WTC11 (cell line): Measurements from ENCODE around the gene GRIN1.

Experiments
- ELF4 ChIP-seq: sonication (generic); formaldehyde crosslinking; IDR thresholded peaks from 2 replicates; pipeline ENCODE4 v1.8.1; 2022; ENCODE audit warnings: low read depth, mild to moderate bottlenecking, moderate library complexity, missing genetic modification reagents
- ESRRA ChIP-seq: sonication (generic); formaldehyde crosslinking; IDR thresholded peaks from 2 replicates; pipeline ENCODE4 v1.8.1; 2022; ENCODE audit warnings: mild to moderate bottlenecking, missing genetic modification reagents, borderline replicate concordance
- GABPB1 ChIP-seq: sonication (generic); formaldehyde crosslinking; IDR thresholded peaks from 2 replicates; pipeline ENCODE4 v1.8.1; 2023; ENCODE audit warnings: mild to moderate bottlenecking, missing genetic modification reagents
- TF ChIP-seq, protein P1 (sequence below): fragments of 200-600 bp; IDR thresholded peaks from 2 replicates; pipeline ENCODE4 v1.8.0; 2022; ENCODE audit warnings: antibody characterized with exemption
- TF ChIP-seq, protein P2 (sequence below): sonication (generic); formaldehyde crosslinking; IDR thresholded peaks from 2 replicates; pipeline ENCODE4 v1.8.1; 2023; ENCODE audit warnings: mild to moderate bottlenecking, missing genetic modification reagents
- TF ChIP-seq, protein P3 (sequence below): sonication (generic); formaldehyde crosslinking; IDR thresholded peaks from 2 replicates; pipeline ENCODE4 v1.8.1; 2023; ENCODE audit warnings: mild to moderate bottlenecking, moderate library complexity, missing genetic modification reagents

DNA sequence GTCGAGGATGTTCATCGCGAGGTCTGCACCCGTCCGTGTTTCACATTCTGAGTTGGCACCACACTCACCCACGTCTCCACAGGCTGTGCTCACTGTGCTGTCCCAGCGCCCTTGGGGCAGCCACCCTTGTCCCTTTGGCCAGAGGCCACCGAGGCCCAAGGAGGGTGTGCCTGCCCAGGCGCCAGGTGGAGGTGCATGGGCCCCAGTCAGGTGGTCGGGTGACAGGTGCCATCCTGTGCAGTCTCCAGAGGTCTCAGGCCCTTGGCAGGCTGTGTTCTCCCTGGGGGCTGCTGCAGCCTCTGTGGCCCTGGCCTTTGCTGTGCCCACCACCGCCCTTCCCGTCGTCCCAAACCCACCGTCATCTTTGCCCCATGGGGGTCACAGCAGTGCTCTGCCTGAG is 39.7 kb upstream of the GRIN1 start:
- TF ChIP-seq ESRRA (CRISPR knock-in tag): no peak
- no peak for TF ChIP-seq ELF4 (CRISPR knock-in tag)
- TF ChIP-seq, protein P1, sequence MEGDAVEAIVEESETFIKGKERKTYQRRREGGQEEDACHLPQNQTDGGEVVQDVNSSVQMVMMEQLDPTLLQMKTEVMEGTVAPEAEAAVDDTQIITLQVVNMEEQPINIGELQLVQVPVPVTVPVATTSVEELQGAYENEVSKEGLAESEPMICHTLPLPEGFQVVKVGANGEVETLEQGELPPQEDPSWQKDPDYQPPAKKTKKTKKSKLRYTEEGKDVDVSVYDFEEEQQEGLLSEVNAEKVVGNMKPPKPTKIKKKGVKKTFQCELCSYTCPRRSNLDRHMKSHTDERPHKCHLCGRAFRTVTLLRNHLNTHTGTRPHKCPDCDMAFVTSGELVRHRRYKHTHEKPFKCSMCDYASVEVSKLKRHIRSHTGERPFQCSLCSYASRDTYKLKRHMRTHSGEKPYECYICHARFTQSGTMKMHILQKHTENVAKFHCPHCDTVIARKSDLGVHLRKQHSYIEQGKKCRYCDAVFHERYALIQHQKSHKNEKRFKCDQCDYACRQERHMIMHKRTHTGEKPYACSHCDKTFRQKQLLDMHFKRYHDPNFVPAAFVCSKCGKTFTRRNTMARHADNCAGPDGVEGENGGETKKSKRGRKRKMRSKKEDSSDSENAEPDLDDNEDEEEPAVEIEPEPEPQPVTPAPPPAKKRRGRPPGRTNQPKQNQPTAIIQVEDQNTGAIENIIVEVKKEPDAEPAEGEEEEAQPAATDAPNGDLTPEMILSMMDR: no peak
- TF ChIP-seq GABPB1 (CRISPR knock-in tag): no peak
- TF ChIP-seq, protein P2, sequence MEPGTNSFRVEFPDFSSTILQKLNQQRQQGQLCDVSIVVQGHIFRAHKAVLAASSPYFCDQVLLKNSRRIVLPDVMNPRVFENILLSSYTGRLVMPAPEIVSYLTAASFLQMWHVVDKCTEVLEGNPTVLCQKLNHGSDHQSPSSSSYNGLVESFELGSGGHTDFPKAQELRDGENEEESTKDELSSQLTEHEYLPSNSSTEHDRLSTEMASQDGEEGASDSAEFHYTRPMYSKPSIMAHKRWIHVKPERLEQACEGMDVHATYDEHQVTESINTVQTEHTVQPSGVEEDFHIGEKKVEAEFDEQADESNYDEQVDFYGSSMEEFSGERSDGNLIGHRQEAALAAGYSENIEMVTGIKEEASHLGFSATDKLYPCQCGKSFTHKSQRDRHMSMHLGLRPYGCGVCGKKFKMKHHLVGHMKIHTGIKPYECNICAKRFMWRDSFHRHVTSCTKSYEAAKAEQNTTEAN (CRISPR knock-in tag): no peak
- TF ChIP-seq, protein P3, sequence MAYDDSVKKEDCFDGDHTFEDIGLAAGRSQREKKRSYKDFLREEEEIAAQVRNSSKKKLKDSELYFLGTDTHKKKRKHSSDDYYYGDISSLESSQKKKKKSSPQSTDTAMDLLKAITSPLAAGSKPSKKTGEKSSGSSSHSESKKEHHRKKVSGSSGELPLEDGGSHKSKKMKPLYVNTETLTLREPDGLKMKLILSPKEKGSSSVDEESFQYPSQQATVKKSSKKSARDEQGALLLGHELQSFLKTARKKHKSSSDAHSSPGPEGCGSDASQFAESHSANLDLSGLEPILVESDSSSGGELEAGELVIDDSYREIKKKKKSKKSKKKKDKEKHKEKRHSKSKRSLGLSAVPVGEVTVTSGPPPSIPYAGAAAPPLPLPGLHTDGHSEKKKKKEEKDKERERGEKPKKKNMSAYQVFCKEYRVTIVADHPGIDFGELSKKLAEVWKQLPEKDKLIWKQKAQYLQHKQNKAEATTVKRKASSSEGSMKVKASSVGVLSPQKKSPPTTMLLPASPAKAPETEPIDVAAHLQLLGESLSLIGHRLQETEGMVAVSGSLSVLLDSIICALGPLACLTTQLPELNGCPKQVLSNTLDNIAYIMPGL (CRISPR knock-in tag): no peak
